ENCODE results near the gene MOB4.

DNA sequence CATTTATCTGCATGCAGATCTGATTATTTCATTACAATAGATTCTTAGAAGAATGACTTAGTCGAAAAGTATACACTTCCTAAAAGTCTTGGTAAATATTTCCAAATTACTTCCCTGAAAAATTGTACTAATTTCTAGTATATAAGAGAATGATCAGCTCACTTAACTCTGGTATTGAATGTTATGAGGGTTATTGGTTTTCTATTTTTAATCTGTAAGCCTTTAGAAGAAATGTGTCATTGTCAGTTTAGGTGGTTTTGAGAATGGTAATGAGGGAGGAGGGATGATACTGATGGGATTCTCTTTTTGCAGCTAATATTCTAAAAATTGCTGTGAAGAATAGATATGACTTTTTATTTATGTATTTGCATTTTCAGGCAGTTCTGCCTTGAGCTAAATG lies 23.9 kb downstream of the MOB4 start:
- TF ChIP-seq POLR2AphosphoS5 (IDR thresholded peaks at IDR 0.05) (no peak), EP300 (IDR thresholded peaks at IDR 0.05) (no peak), POLR2A (IDR thresholded peaks at IDR 0.05) (no peak)
- TF ChIP-seq, protein P1, sequence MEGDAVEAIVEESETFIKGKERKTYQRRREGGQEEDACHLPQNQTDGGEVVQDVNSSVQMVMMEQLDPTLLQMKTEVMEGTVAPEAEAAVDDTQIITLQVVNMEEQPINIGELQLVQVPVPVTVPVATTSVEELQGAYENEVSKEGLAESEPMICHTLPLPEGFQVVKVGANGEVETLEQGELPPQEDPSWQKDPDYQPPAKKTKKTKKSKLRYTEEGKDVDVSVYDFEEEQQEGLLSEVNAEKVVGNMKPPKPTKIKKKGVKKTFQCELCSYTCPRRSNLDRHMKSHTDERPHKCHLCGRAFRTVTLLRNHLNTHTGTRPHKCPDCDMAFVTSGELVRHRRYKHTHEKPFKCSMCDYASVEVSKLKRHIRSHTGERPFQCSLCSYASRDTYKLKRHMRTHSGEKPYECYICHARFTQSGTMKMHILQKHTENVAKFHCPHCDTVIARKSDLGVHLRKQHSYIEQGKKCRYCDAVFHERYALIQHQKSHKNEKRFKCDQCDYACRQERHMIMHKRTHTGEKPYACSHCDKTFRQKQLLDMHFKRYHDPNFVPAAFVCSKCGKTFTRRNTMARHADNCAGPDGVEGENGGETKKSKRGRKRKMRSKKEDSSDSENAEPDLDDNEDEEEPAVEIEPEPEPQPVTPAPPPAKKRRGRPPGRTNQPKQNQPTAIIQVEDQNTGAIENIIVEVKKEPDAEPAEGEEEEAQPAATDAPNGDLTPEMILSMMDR (IDR thresholded peaks at IDR 0.05) = no peak

All from upper lobe of left lung (tissue), 4 donors.